Inferior parietal cortex (tissue), 1 donor: ENCODE measurements around the gene RDH12.

Experiments used
- DNase-seq: peaks from one replicate; pipeline ENCODE4 v3.0.0-alpha.2; 2016; ENCODE audit errors: extremely low spot score

The RDH12 gene

DNA sequence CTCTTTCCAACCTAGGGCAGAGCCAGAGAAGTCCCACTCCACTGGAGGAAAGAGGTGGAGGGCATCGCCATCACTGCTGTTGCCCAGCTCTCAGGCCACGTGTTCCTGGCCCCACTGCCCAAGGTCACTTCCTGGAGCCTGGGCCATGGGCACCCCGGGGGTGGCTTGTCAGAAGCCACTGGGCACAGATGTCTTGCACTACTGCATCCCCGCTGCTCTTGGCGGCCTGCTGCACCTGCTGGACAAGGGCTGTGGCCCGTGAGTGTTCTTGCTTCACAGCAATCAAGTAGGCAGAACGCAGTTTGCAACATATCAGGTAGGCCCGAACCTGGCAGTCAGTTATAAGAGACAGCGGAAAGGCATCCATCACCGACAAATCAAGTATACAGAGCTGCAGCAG is 46.6 kb downstream of the RDH12 start:
- DNase-seq, result no peak

DNA sequence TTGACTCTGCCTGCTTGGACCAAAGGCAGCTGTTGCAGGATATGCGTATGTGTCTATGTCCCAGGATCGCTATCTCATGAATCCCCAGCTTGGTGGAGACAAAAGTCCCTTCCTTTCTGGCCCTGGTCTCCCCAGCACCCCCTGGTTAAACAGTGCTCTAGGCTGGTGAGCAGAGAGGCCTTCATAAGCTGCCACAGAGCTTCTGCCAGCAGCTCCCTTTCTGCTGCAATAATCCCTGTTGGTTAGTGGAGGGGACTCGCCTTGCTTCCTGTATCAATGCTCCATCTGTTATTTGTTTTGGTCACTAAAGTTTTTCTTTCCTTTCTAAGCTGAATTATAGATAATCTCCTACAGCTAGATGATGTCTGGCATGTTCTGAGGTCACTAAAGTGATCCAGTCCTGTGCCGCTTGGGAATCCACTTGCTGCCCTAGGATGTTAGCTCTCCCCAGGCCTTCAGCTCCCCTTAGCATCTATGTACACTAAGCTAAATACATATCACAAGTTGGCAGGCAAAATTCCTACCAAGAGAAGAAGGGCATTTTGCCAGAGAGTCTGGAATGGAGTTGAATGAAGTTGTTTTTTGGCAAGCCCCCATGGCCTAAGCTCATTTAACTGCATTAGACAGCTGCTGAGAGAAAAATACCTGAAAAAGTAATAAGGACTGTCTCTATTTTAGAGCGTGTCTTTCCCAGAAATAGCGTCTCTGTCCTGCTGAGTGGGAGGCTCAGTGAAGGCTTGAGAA is 47.8 kb downstream of the RDH12 start:
- peak; percentile 59 for DNase-seq

DNA sequence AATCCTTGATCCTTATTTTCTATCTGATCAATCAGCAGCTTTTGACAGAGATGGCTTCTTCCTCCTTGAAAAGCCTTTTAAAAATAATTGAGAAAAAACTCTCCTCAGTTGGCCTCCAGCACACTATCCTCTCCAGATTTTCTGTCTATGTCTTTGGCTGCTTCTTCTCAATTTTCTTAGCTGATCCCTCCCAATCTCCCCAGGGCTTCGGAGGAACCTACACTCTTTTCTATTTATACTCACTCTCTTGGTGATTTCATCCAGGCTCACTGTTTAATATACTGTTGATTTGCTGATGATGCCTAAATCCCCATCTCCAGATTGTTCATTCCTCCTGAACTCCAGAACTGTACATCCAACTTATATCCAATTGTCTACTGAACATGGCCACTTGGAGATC is 54.8 kb downstream of the RDH12 start:
- DNase-seq, result no peak

DNA sequence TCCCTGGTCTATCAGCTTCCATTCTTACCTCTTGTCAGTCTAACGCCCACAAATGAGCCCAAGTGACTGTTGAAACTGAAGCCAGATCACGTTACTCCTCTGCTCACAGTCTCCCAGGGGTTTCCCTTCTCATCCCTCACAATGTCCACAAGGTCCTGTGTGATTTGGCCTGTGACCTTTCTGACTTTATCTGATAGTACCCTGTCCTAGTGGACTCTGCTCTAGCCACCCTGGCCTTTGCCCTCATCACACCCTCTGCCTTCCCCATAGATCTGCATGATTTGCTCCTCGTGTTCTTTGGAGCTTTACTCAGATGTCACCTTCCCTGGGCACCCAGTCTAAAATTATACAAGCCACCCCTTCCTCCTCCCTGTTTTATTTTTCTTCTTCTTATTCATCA is 55.5 kb downstream of the RDH12 start:
- no peak for DNase-seq

DNA sequence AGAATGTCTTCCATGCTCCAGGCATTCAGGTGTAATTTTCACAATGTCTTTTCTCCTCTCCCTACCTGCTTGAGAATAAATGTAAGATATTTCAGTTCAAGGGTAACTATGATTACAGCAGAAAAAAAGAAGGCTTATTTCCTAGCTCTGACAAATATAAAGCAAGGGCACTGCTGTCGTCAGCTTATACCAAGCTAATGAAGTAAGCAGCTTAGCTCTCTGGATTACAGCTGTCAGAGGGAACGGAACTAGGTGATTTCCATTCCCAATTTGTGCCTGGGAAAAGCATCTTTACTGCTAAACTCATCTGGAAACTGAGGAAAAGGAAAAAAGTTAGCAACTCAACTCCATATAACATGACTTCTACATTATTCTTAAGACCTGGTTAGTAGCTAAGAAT is 58.2 kb downstream of the RDH12 start:
- DNase-seq, result no peak

DNA sequence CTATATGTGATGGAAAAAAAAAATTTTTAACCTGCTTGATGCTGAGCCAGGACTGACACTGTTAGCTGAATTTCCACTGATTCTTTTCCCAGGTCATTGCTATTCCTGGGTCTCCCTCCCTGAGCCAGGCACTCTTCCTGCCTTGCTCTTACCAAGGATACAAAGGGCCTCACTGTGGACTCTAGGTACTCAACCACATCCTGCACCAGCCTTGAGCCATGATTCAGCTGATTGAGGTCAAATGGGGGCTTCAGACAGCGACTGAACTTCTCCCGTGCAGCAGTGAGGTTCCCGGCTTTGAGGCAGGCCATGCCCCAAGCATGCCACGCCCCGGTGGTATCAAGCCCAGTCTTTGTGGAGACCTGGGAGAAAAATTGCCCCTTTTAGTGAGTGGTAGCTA is 60.4 kb downstream of the RDH12 start:
- no peak for DNase-seq

DNA sequence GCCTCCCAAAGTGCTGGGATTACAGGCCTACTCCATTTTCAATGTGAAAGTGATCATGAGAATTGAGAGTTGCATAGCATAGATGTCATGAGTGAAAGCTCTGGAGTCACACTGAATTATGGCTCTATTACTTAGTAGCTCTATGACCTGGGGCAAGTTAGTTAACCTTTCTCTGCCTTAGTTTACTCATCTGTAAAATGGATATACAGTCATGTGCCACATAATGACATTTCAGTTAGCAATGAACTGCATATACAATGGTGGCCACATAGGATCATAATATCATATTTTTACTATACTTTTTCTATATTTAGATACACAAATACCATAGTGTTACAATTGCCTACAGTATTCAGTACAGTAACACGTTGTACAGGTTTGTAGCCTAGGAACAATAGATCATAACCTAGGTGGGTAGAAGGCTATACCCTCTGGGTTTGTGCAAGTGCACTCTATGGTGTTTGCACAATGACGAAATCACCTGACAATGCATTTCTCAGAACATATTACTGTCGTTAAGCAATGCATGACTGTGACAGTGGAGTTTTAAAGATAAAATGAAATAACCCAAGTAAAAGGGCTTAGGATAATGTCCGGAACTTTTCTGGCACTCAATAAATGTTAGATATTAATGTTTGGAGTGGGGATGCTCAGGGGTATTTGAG is 61.6 kb downstream of the RDH12 start:
- no peak for DNase-seq

DNA sequence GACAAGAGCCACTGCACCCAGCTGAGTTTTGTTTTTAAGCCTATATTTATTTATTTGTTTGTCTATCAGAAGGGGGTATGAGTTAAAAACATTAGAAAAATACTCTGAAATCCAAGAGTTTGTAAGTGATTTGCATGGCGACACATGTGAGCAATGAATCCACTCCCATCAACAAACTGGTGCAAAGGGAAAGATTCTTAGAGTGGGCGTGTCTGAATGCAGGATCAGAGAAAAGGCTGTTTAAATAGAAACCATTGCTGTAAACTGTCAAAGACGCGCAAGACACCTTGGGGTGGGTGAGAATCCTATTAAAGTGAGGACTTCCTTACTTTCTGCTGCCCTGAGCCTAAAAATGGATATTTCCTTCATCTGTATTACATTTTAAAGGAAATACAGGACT is 62.8 kb downstream of the RDH12 start:
- DNase-seq, result no peak

DNA sequence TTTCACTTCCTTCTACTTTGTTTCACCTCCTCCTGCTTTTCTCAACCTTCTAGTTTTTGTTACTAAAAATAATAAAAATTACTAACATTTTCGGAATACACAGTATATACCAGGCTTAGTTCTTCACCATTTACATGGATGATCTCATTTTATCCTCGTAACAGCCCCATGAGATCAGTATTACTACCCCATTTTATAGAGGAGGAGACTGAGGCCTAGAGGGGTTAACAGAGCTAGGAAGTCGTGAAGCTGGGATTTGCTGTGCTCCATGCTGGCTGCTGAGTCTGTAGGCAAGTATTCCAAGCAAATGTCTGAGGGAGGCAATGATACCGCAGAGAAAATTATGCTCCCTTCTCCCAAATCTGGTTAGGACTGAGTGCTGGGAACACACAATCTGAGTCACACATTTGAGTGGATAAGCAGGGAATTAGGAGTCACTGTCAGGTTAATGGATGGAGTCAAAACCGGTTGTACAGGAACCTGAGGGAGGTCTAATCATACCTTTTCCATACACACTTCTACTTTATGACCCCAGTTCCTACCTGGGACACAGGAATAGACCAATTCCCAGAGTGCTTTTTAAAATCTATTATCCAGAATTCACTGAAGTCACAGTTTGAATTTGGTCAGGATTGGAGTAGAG is 63.6 kb downstream of the RDH12 start:
- DNase-seq, result no peak

DNA sequence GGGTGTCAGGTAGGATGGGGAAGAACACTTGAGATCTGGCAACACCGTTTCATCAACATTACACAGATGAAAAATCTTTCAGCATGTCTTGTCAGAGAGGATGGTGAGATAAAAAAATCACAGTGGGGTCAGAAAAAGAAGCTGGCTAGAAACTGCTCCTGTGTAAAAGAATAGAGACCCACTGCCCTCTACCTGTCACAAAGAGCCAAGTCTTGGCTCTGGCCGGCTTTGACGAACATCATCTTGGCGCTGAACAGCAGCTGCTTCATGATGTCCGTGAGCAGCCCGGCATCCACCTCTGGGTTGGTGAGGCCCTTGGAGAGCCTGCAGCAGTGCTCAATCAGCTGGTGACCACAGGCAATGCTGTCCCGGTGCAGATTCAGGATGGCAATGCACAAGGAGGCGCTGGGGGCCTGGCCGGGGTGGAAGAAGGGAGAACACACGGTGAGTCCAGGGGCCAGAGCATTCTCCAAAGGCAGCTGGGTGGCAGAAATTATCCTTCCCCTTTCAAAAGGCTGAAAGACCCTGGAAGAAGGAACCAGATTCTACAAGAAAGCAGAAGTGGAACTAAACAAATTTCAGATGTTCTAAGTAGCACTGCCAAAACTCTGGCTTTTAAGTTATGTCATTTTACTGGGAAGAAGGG is 64.5 kb downstream of the RDH12 start:
- no peak for DNase-seq

DNA sequence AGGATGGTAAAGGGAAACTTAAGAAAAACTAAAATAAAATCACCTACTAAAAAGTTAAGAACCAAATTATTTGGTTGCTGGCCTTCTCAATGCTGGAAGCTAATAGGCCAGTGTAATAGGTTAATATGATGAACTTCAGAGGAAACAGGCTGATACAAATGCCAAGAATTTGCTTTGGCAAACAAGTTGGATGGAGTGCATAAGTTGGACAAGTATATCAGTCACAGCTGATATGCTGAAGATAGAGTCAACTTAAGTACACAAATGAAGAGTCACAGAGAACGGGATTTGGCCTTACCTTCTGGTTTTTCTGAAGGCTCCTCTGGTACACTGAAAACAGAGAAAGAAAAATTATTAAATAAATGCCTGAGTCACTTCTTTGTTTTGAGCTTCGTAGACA is 66.5 kb downstream of the RDH12 start:
- no peak for DNase-seq

DNA sequence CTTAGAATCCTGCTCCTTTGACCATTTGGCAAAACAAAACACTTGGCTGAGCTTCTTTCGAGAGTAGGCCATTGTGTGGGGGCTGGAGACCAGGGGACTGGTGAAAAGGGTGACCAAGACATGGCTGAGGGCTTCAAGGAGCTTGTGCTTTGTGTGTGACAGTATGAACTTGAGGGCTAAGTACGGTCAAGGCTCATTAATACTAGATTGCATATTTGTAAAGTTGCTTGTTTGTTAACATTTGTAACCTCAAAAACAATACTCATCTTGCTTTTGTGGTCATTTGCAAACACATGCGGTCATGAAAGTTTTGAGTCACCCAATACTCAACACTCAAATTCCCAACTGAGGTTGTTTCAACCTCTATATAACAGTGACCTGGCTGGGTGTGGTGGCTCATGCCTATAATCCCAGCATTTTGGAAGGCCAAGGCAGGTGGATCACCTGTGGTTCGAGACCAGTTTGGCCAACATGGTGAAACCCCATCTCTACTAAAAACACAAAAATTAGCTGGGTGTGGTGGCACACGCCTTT is 72.2 kb downstream of the RDH12 start:
- no peak for DNase-seq

DNA sequence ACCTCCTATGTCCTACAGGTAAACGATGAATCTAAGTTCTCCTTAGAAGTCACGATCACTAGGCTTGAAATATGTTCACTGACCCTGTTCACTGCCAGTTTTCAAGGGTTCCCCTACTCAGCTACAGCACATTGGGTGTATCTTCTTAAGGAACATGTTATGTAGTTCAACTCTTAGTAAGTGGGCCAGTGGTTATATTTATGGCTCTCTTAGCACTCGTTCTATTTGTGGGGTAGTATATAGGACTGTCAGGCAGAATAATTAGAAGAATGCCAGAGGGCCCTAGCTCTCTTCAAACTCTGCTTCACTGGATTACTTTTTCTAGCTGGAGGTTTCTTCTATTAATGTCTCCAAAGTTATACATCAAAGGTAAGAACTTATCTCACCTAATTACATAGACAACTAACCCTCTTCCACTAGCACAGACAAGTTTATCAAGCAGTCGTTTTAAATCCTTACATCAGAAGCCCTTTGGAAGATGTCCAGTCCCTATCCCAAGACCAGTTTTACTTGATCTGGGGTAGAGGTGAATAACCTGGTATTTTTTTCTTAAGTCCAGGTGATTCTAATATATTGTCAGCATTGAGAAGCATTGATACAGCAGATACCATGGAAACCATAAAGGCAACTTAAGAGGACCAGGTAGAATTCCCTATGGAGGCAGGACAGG is 75.1 kb downstream of the RDH12 start:
- DNase-seq, result no peak

DNA sequence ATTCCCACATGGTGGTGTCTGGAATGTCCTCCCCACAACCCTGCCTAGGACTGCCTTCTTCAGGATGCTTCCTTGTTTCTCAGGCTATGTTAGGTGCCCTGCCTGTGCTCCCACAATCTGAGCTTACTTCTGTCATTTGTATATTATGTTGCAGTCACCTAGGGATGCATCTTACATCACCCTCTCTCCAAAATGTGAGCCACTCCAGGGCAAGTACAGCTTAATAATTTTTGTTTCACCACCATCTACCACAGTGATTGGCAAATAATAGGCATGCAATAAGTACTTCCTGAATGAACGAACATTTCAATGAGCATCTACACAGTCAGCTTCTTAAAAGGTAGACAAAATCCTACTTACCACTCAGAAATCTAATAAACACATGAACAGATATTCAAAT is 77.1 kb downstream of the RDH12 start:
- no peak for DNase-seq

DNA sequence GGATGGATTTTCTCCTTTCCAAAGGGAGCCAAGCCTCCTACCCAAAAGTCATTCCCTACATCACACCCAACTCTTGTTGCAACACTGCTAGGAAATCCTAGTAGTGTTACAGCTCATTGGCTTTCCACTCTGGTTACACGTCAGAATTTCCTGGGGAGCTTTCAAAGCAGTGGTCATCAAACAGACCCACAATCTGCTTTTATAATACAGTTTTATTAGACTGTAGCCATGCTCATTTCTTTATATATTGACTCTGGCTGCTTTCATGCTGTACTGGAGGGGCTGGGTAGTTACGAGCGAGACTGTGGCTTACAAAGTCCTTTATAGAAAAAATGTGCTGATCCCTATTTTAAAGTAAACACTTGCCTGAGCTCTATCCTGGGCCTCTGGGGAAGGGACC is 80.4 kb downstream of the RDH12 start:
- no peak for DNase-seq
